GM23338 (cell line): ENCODE data around the gene SARDH. TPM values are rescaled to one million over a fixed set of nuclear protein-coding genes. Genes with fewer than 3 reads are reported as not detected.

Experiments
- CREB1 ChIP-seq: fragments of 250-450 bp; sonication (Bioruptor Pico); IDR thresholded peaks from 2 replicates; pipeline ENCODE4 v1.5.0; 2020; ENCODE audit warnings: low read depth, mild to moderate bottlenecking, moderate library complexity
- CTCF ChIP-seq, 2 experiments: fragments of 200-600 bp in 1 of 2; sonication (generic) in 1 of 2; conservative IDR thresholded peaks; 2 replicates each; pipeline versions ENCODE4 v1.5.1 to v1.6.1; 2016 to 2017; ENCODE audit warnings: antibody characterized with exemption in 2 of 2, low read depth in 2 of 2, mild to moderate bottlenecking in 2 of 2, moderate library complexity in 1 of 2
- ETS1 ChIP-seq: IDR thresholded peaks from 2 replicates; pipeline ENCODE4 v1.6.1; 2016; ENCODE audit warnings: antibody characterized with exemption
- JUNB ChIP-seq: IDR thresholded peaks from one replicate; pipeline ENCODE4 v1.6.1; 2016; ENCODE audit warnings: antibody characterized with exemption; ENCODE audit not compliant: unreplicated experiment
- NANOG ChIP-seq: IDR thresholded peaks from 2 replicates; pipeline ENCODE4 v1.6.1; 2016; ENCODE audit warnings: antibody characterized with exemption, borderline replicate concordance
- POLR2AphosphoS5 ChIP-seq: IDR thresholded peaks from 2 replicates; pipeline ENCODE4 v1.6.1; 2016; ENCODE audit warnings: antibody characterized with exemption, low read depth
- ZNF114 ChIP-seq: fragments of 250-450 bp; sonication (Bioruptor Pico); IDR thresholded peaks from 2 replicates; pipeline ENCODE4 v1.5.0; 2020; ENCODE audit warnings: mild to moderate bottlenecking, moderate library complexity
- ZNF331 ChIP-seq: fragments of 250-450 bp; sonication (Bioruptor Pico); IDR thresholded peaks from 2 replicates; pipeline ENCODE4 v1.5.0; 2020; ENCODE audit warnings: low read depth, mild to moderate bottlenecking, moderate library complexity
- ZNF462 ChIP-seq: fragments of 250-450 bp; sonication (Bioruptor Pico); IDR thresholded peaks from 2 replicates; pipeline ENCODE4 v1.5.0; 2020; ENCODE audit warnings: mild to moderate bottlenecking, moderate library complexity
- polyA plus RNA-seq: library from polyadenylated mRNA; unstranded; fragments of >200 nt; fragmentation: Nextera tagmentation; extraction: Ambion mirVana; gene quantifications from 2 replicates; pipeline ENCODE4 v1.2.1, GENCODE V29; 2016
- total RNA-seq: library from RNA; depleted of rRNA; stranded (reverse); fragments of >200 nt; shearing (Covaris generic); gene quantifications from 2 replicates; pipeline ENCODE4 v1.2.3, GENCODE V29; 2014

The SARDH gene
- total and polyA plus RNA-seq, 2 experiments from 2014 or later = 2.8 to 10.4 TPM

- TF ChIP-seq ZNF462 (no peak), NANOG (no peak), CREB1 (CRISPR knock-in tag) (no peak), ETS1 (no peak), ZNF114 (no peak), ZNF331 (CRISPR knock-in tag) (no peak), CTCF (conservative IDR thresholded peaks at IDR 0.05; ENCODE audit: low read depth in 2 of 2) (no peak), POLR2AphosphoS5 (no peak), JUNB (no peak)
These were observed 55.1 kb downstream of the SARDH start (continued) for GRCh38 chr9:133682818-133683585.
